ENCODE results near the gene URM1.
A peak's percentile ranks its signal among the peaks of the same experiment; 100 is the strongest.

Gene URM1

DNA sequence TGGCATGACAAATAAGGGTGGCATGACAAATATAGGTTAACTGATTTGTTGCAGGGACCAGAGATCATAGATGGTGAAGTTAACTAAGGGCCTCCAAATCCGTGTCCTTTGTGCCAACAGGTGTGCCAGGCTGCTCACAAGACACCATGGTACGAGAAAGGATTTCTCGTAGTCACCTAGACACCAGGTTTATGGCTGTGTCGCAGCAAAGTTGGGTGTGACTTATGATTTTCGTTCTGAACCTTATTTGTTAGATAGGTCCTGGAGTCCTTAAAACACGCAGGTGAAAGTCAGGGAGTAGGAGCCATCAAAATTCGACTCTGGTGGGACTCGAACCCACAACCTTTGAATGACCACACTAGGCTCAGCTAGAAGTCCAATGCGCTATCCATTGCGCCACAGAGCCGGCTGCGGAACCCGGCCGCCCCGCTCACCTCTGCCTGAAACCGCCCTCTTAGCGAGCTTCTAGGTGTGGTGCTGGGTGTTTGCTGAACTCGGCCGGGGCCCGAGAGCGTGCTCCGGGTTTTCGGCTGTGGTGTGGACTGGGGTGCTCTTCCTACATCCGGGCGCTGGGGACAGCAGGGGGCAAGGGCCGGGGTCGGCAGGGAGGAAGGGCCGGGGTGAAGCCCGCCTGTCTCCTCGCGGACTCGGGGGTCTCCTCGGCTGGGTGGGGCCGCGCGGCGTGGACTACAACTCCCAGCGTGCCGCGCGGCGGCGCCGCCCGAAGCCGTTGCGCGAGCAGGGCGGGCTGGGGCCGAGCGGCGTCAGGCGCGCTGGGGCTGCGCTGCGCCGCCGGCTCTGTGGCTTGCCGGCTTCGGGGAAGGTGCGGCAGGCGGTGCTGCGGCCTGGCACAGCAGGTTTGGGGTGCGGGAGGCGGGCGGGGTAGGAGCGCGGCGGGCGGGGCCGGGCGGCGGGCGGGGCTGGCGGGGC, 31.1 kb upstream of the URM1 start, which contains the start of gene SLC27A4:
Gene SLC27A4 (plus strand): TSS at position 767 of the 930 bp plus-strand sequence. CDS start 2,606 bp downstream, outside the sequence.
- no peaks in the 10 kb centered on the region for H3K9me3 ChIP-seq (ENCODE audit: low read length)
- H3K27me3 ChIP-seq (ENCODE audit: insufficient read depth, low read length): no peaks in the 10 kb centered on the region
- peak within 1 kb of the TSS; percentile 65 for H3K4me3 ChIP-seq (ENCODE audit: low read length)
- H2AFZ ChIP-seq (ENCODE audit: low read depth, low read length): peak within 1 kb of the TSS; percentile 71
- peaks cover 30% of the 10 kb centered on the region for H3K36me3 ChIP-seq (ENCODE audit: insufficient read depth, low read length)
- H3K4me1 ChIP-seq (ENCODE audit: insufficient read depth, low read length): peaks cover 6% of the 10 kb centered on the region

DNA sequence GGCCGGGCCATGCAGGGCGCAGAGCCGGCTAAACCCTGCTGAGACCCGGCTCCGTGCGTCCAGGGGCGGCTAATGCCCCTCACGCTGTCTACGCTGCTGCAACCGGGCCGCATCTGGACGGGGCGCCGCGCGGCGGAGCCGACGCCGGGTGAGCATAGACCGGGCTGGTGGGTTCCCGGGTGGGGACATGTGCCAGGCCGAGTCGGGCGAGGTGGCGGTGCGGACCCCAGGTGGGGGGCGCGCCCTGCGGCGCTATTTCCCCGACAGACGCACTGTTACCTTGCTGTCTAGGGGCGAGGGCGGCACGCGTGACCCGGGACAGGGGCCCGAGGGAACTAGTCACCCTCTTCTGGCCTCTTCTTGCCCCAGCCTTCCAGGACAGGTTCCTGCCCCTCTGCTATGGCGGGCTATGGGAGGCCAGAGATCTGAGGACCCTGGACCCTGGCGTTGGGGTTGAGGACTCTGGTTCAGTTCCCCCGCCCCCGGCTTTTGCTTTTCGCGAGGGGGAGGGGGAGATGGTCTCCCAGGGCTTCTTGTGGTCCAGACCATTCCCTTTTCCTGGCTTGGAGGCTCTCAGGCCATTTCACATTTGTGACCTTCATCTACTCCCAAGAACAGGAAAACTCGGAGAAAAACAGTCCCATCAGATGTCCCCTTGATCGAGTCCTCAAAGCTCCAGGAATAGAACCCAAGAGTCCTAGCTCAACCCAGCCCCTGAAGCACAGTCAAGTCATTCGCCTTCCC, 30.3 kb upstream of the URM1 start:
- Histone ChIP-seq H3K4me3 (ENCODE audit: low read length) (peak overlapping the region; percentile 65), H2AFZ (ENCODE audit: low read depth, low read length) (peak overlapping the region; percentile 42), H3K4me1 (ENCODE audit: insufficient read depth, low read length) (peaks cover 6% of the 10 kb centered on the region), H3K27me3 (ENCODE audit: insufficient read depth, low read length) (no peaks in the 10 kb centered on the region), H3K36me3 (ENCODE audit: insufficient read depth, low read length) (peaks cover 38% of the 10 kb centered on the region), H3K9me3 (ENCODE audit: low read length) (no peaks in the 10 kb centered on the region)

- Histone ChIP-seq H2AFZ (ENCODE audit: low read depth, low read length) (peak overlapping the region; percentile 42), H3K4me3 (ENCODE audit: low read length) (peak overlapping the region; percentile 65), H3K4me1 (ENCODE audit: insufficient read depth, low read length) (peaks cover 6% of the 10 kb centered on the region), H3K9me3 (ENCODE audit: low read length) (no peaks in the 10 kb centered on the region), H3K36me3 (ENCODE audit: insufficient read depth, low read length) (peaks cover 40% of the 10 kb centered on the region), H3K27me3 (ENCODE audit: insufficient read depth, low read length) (no peaks in the 10 kb centered on the region)
Measured at GRCh38 chr9:128341435-128341849, 29.7 kb upstream of the URM1 start.

- no peaks in the 10 kb centered on the region for H3K27me3 ChIP-seq (ENCODE audit: insufficient read depth, low read length)
- H3K36me3 ChIP-seq (ENCODE audit: insufficient read depth, low read length): peaks cover 54% of the 10 kb centered on the region
- H3K4me3 ChIP-seq (ENCODE audit: low read length): no peak overlapping the region
- H3K4me1 ChIP-seq (ENCODE audit: insufficient read depth, low read length): peaks cover 6% of the 10 kb centered on the region
- no peaks in the 10 kb centered on the region for H3K9me3 ChIP-seq (ENCODE audit: low read length)
- no peak overlapping the region for H2AFZ ChIP-seq (ENCODE audit: low read depth, low read length)
Measured at GRCh38 chr9:128342971-128343680, 28.0 kb upstream of the URM1 start.

DNA sequence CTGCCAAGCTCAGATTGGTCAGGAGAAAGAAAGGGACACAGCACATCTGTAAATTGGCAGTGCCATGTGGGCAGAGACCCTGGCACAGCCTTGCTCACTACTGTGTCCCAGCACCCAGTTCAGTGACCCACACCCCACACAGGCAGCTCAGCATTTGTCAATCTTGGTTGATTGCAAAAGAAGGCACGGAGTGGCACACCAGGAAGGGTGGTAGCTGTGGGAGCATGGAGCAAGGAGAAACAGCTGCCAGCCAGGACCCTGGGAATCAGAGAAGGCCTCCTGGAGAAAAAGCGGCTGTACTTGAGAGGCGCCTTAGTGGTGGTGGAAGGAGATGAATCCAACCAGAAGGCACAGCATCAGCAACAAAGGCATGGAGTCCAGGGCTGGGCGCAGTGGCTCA, 27.3 kb upstream of the URM1 start:
- H3K27me3 ChIP-seq (ENCODE audit: insufficient read depth, low read length): no peaks in the 10 kb centered on the region
- no peak overlapping the region for H3K4me3 ChIP-seq (ENCODE audit: low read length)
- peaks cover 60% of the 10 kb centered on the region for H3K36me3 ChIP-seq (ENCODE audit: insufficient read depth, low read length)
- H2AFZ ChIP-seq (ENCODE audit: low read depth, low read length): no peak overlapping the region
- H3K4me1 ChIP-seq (ENCODE audit: insufficient read depth, low read length): peaks cover 6% of the 10 kb centered on the region
- no peaks in the 10 kb centered on the region for H3K9me3 ChIP-seq (ENCODE audit: low read length)

DNA sequence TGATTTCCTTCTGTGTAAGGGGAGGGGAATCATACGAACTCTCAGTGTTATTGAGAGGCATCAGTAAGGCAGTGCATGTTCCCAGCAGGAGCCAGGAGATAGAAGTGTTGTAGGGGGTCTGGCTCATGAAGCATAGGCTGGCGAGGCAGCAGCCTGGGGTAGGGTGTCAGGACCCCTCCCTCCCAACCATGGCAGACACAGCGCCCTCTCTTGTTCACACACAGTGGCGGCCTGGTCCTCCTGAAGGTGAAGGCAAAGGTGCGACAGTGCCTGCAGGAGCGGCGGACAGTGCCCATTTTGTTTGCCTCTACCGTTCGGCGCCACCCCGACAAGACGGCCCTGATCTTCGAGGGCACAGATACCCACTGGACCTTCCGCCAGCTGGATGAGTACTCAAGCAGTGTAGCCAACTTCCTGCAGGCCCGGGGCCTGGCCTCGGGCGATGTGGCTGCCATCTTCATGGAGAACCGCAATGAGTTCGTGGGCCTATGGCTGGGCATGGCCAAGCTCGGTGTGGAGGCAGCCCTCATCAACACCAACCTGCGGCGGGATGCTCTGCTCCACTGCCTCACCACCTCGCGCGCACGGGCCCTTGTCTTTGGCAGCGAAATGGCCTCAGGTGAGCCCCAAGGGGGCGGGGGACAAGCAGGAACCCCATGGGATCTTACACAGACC, 26.1 kb upstream of the URM1 start:
- Histone ChIP-seq H3K27me3 (ENCODE audit: insufficient read depth, low read length) (no peaks in the 10 kb centered on the region), H3K9me3 (ENCODE audit: low read length) (no peaks in the 10 kb centered on the region), H3K4me3 (ENCODE audit: low read length) (no peak overlapping the region), H3K4me1 (ENCODE audit: insufficient read depth, low read length) (peaks cover 6% of the 10 kb centered on the region), H2AFZ (ENCODE audit: low read depth, low read length) (no peak overlapping the region), H3K36me3 (ENCODE audit: insufficient read depth, low read length) (peaks cover 72% of the 10 kb centered on the region)

GRCh38 chr9:128349125-128349524, 22.0 kb upstream of the URM1 start:
- no peak overlapping the region for H2AFZ ChIP-seq (ENCODE audit: low read depth, low read length)
- no peaks in the 10 kb centered on the region for H3K4me1 ChIP-seq (ENCODE audit: insufficient read depth, low read length)
- no peak overlapping the region for H3K4me3 ChIP-seq (ENCODE audit: low read length)
- H3K27me3 ChIP-seq (ENCODE audit: insufficient read depth, low read length): no peaks in the 10 kb centered on the region
- H3K9me3 ChIP-seq (ENCODE audit: low read length): no peaks in the 10 kb centered on the region
- peaks cover 73% of the 10 kb centered on the region for H3K36me3 ChIP-seq (ENCODE audit: insufficient read depth, low read length)

DNA sequence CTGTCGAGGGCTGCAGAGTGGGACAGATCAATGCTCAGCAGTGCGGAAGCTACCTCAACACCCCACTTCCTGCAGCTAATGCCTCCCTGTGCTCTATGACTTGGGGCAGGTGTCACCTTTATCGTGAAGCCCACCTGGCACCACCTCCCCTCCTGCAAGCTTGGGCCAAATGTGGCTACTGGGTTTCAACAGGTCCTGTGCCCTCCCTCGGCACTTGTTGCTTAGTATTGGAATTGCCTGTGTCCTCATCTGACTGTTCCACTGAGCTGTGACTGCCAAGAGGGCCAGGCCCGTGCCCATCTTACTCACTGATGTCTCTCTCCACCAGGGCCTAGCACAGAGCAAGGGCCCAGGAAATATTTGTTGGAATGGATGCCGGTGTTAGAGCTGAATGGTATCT, 21.4 kb upstream of the URM1 start:
- no peaks in the 10 kb centered on the region for H3K9me3 ChIP-seq (ENCODE audit: low read length)
- no peaks in the 10 kb centered on the region for H3K4me1 ChIP-seq (ENCODE audit: insufficient read depth, low read length)
- H2AFZ ChIP-seq (ENCODE audit: low read depth, low read length): no peak overlapping the region
- H3K4me3 ChIP-seq (ENCODE audit: low read length): no peak overlapping the region
- H3K27me3 ChIP-seq (ENCODE audit: insufficient read depth, low read length): no peaks in the 10 kb centered on the region
- peaks cover 70% of the 10 kb centered on the region for H3K36me3 ChIP-seq (ENCODE audit: insufficient read depth, low read length)

DNA sequence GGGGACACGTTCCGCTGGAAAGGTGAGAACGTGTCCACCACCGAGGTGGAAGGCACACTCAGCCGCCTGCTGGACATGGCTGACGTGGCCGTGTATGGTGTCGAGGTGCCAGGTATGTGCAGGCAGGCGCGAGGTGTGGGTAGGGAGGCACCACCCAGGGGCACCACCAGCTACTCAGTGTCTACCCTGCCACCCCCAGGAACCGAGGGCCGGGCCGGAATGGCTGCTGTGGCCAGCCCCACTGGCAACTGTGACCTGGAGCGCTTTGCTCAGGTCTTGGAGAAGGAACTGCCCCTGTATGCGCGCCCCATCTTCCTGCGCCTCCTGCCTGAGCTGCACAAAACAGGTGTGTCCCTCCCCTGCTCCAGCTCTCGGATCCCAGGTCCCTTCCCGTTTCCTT, 15.7 kb upstream of the URM1 start:
- H3K4me3 ChIP-seq (ENCODE audit: low read length): no peak overlapping the region
- H3K9me3 ChIP-seq (ENCODE audit: low read length): no peaks in the 10 kb centered on the region
- peaks cover 45% of the 10 kb centered on the region for H3K36me3 ChIP-seq (ENCODE audit: insufficient read depth, low read length)
- H2AFZ ChIP-seq (ENCODE audit: low read depth, low read length): no peak overlapping the region
- H3K4me1 ChIP-seq (ENCODE audit: insufficient read depth, low read length): no peaks in the 10 kb centered on the region
- H3K27me3 ChIP-seq (ENCODE audit: insufficient read depth, low read length): no peaks in the 10 kb centered on the region

DNA sequence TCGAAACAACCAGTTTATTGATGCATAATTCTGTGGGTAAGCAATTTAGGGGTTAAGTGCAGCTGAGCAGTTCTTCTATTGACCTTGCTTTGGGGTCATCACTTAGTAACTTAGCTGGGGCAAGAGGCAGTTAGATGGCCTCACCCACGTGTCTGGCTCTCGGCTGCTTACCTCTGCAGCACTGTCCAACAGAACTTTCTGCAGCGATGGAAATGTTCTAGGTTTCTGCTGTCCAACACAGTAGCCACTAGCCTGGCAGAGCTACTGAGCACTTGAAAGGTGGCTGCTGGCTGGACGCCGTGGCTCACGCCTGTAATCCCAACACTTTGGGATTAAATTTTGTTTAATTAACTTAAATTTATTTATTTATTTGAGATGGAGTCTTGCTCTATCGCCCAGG, 13.1 kb upstream of the URM1 start:
- Histone ChIP-seq H3K4me3 (ENCODE audit: low read length) (no peak overlapping the region), H3K9me3 (ENCODE audit: low read length) (no peaks in the 10 kb centered on the region), H3K27me3 (ENCODE audit: insufficient read depth, low read length) (no peaks in the 10 kb centered on the region), H2AFZ (ENCODE audit: low read depth, low read length) (no peak overlapping the region), H3K36me3 (ENCODE audit: insufficient read depth, low read length) (peaks cover 35% of the 10 kb centered on the region), H3K4me1 (ENCODE audit: insufficient read depth, low read length) (peaks cover 14% of the 10 kb centered on the region)

DNA sequence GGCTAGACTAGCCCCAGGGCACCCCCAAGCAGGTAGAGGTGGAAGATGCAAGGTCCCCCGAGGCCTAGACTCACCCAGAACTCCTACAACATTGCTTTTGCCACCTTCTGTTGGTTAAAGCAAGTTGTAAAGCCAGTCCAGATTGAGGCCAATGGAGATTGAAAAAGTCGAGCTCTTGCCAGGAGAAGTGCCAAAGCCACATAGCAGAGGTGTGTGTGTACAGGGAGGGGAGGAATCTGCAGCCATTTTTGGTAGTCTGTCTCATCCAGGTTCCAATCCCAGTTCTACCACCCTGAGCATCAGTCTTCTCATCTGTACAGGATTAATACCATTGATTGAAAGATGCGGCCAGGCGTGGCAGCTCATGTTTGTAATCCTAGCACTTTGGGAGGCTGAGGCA, 12.3 kb upstream of the URM1 start:
- Histone ChIP-seq H3K9me3 (ENCODE audit: low read length) (no peaks in the 10 kb centered on the region), H2AFZ (ENCODE audit: low read depth, low read length) (no peak overlapping the region), H3K36me3 (ENCODE audit: insufficient read depth, low read length) (peaks cover 30% of the 10 kb centered on the region), H3K27me3 (ENCODE audit: insufficient read depth, low read length) (no peaks in the 10 kb centered on the region), H3K4me3 (ENCODE audit: low read length) (no peak overlapping the region), H3K4me1 (ENCODE audit: insufficient read depth, low read length) (peaks cover 20% of the 10 kb centered on the region)

- no peaks in the 10 kb centered on the region for H3K9me3 ChIP-seq (ENCODE audit: low read length)
- H3K36me3 ChIP-seq (ENCODE audit: insufficient read depth, low read length): peaks cover 21% of the 10 kb centered on the region
- peaks cover 35% of the 10 kb centered on the region for H3K4me1 ChIP-seq (ENCODE audit: insufficient read depth, low read length)
- no peak overlapping the region for H3K4me3 ChIP-seq (ENCODE audit: low read length)
- H3K27me3 ChIP-seq (ENCODE audit: insufficient read depth, low read length): no peaks in the 10 kb centered on the region
- H2AFZ ChIP-seq (ENCODE audit: low read depth, low read length): no peak overlapping the region
Measured at GRCh38 chr9:128360826-128361225, 10.3 kb upstream of the URM1 start.
